HepG2 (cell line): ENCODE measurements around the gene SFT2D1. TPM values are rescaled to one million over a fixed set of nuclear protein-coding genes. Genes with fewer than 3 reads are reported as not detected.

Experiments used
- CEBPG ChIP-seq: IDR thresholded peaks from 2 replicates; pipeline ENCODE4 v1.6.1; 2016
- DRAP1 ChIP-seq: IDR thresholded peaks from 2 replicates; pipeline ENCODE4 v1.6.1; 2016; ENCODE audit warnings: missing genetic modification reagents, missing compliant biosample characterization
- ELK4 ChIP-seq: sonication (generic); formaldehyde crosslinking; IDR thresholded peaks from 2 replicates; pipeline ENCODE4 v1.9.0; 2021; ENCODE audit warnings: missing genetic modification reagents, borderline replicate concordance
- ETV6 ChIP-seq: sonication (generic); formaldehyde crosslinking; conservative IDR thresholded peaks from 2 replicates; pipeline ENCODE4 v1.4.0; 2020; ENCODE audit warnings: missing genetic modification reagents
- FIP1L1 ChIP-seq: fragments of 200-400 bp; formaldehyde crosslinking; IDR thresholded peaks from 2 replicates; pipeline ENCODE4 v1.6.1; 2018; ENCODE audit warnings: low read depth, mild to moderate bottlenecking, low read length, moderate library complexity, borderline replicate concordance; ENCODE audit not compliant: insufficient read depth
- IKZF5 ChIP-seq: IDR thresholded peaks from 2 replicates; pipeline ENCODE4 v1.6.1; 2018; ENCODE audit warnings: missing genetic modification reagents, mild to moderate bottlenecking, missing compliant biosample characterization
- MLXIP ChIP-seq: sonication (generic); formaldehyde crosslinking; IDR thresholded peaks from 2 replicates; pipeline ENCODE4 v1.9.0; 2021; ENCODE audit warnings: missing genetic modification reagents, borderline replicate concordance
- NFE2 ChIP-seq: sonication (generic); formaldehyde crosslinking; IDR thresholded peaks from 2 replicates; pipeline ENCODE4 v1.4.0; 2020; ENCODE audit warnings: missing genetic modification reagents
- POLR2A ChIP-seq, 2 experiments: IDR thresholded peaks; 2 replicates each; pipeline ENCODE4 v1.6.1; 2011; ENCODE audit warnings: low read depth in 2 of 2, low read length in 2 of 2, mild to moderate bottlenecking in 1 of 2, moderate library complexity in 1 of 2; ENCODE audit not compliant: insufficient read depth in 1 of 2
- SRSF4 ChIP-seq: fragments of 200-400 bp; formaldehyde crosslinking; IDR thresholded peaks from one replicate; pipeline ENCODE4 v1.6.1; 2018; ENCODE audit warnings: mild to moderate bottlenecking, low read depth, low read length, moderate library complexity; ENCODE audit not compliant: poor library complexity, severe bottlenecking
- TMF1 ChIP-seq: sonication (generic); formaldehyde crosslinking; IDR thresholded peaks from 2 replicates; pipeline ENCODE4 v1.8.1; 2022; ENCODE audit warnings: low read depth, missing genetic modification reagents
- ZBTB25 ChIP-seq: IDR thresholded peaks from 2 replicates; pipeline ENCODE4 v1.6.1; 2018; ENCODE audit warnings: missing genetic modification reagents
- ZNF609 ChIP-seq: sonication (generic); formaldehyde crosslinking; IDR thresholded peaks from 2 replicates; pipeline ENCODE4 v1.4.0; 2020; ENCODE audit warnings: mild to moderate bottlenecking, missing genetic modification reagents, borderline replicate concordance
- ZNF672 ChIP-seq: sonication (generic); formaldehyde crosslinking; IDR thresholded peaks from 2 replicates; pipeline ENCODE4 v1.8.1; 2022; ENCODE audit warnings: missing genetic modification reagents
- ZNF839 ChIP-seq: sonication (generic); formaldehyde crosslinking; IDR thresholded peaks from 2 replicates; pipeline ENCODE4 v1.4.0; 2020; ENCODE audit warnings: missing genetic modification reagents, mild to moderate bottlenecking, borderline replicate concordance
- ZSCAN5A ChIP-seq: sonication (generic); formaldehyde crosslinking; IDR thresholded peaks from 2 replicates; pipeline ENCODE4 v1.8.0; 2022; ENCODE audit warnings: mild to moderate bottlenecking, missing genetic modification reagents, borderline replicate concordance
- polyA plus RNA-seq, 8 experiments: library from polyadenylated mRNA; depleted of rRNA in 3 of 8; stranded (reverse) in 7 of 8; unstranded in 1 of 8; fragments of >200 nt; fragmentation: Illumina TruSeq in 4 of 8; extraction: Trizol in 4 of 8; gene quantifications; 2 replicates each; pipeline versions ENCODE4 v1.2.1 to v1.2.3, GENCODE V29; 2011 to 2016; ENCODE audit warnings: low read depth in 4 of 8, missing spikeins in 1 of 8, mixed read lengths in 1 of 8; ENCODE audit not compliant: insufficient read depth in 1 of 8
- total RNA-seq, 5 experiments: library from RNA; depleted of rRNA; stranded (reverse); fragments of >200 nt; fragmentation: Illumina TruSeq; extraction: Trizol; gene quantifications; 2 replicates each; pipeline ENCODE4 v1.2.3, GENCODE V29; 2016; ENCODE audit warnings: low read depth in 1 of 5

SFT2D1 gene
- total and polyA plus RNA-seq, 2 of the 13 experiments (the other 11 are each of a cell fraction or from before 2014, with no cell fraction given): 115 to 147 TPM

- TF ChIP-seq ZNF609 (CRISPR knock-in tag): peak; percentile 22; the same call in 1 of the 2 replicates
- TF ChIP-seq DRAP1 (CRISPR knock-in tag): no peak
- 0 out of 2 replicates have a peak, but pooled peaks have one; percentile 4 for TF ChIP-seq ETV6 (CRISPR knock-in tag)
- 0 out of 2 replicates have a peak, but pooled peaks have one; percentile 4 for TF ChIP-seq ZSCAN5A (CRISPR knock-in tag)
- no peak for TF ChIP-seq ZNF672 (CRISPR knock-in tag)
- TF ChIP-seq ZNF839: no peak
- TF ChIP-seq POLR2A (IDR thresholded peaks at IDR 0.05; ENCODE audit: insufficient read depth in 1 of 2, low read depth in 2 of 2, low read length in 2 of 2): peak in 1 of 2 experiments; percentile 92; a peak in 2 of 4 replicates
- TF ChIP-seq ELK4: no peak
- TF ChIP-seq MLXIP (CRISPR knock-in tag): no peak
- peak; percentile 48; the same call in 1 of the 2 replicates for TF ChIP-seq IKZF5
- no peak for TF ChIP-seq TMF1 (CRISPR knock-in tag)
- TF ChIP-seq ZBTB25 (CRISPR knock-in tag): no peak
- no peak for TF ChIP-seq CEBPG (CRISPR knock-in tag)
- no peak for TF ChIP-seq FIP1L1
- no peak for TF ChIP-seq NFE2 (CRISPR knock-in tag)
- no peak for TF ChIP-seq SRSF4
Observed at GRCh38 chr6:166382500-166382932, 40.2 kb upstream of the SFT2D1 start (continued).
